ENCODE measurements around the gene PDE12. TPM values are rescaled to one million over a fixed set of nuclear protein-coding genes. Genes with fewer than 3 reads are reported as not detected.

Gene PDE12
- total and polyA plus RNA-seq, 2 of the 13 experiments (the other 11 are each of a cell fraction or from before 2014, with no cell fraction given): 9.0 to 17.8 TPM

DNA sequence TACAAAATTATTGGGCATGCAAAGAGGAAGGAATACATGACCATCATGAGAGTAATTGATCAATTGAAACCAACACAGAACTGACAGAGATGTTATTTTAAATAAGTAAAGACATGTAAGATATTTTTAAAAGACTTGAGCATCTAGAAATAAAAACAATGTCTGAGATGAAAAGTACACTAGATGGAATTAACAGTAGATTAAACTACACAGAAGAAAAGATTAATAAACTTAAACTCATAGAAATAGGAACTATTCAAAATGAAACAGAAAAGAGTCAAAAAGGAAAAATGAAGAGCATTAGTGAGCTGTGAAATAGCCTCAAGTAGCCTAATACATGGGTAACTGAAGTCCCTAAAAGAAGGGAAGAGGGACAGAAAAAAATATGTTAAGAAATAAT is 49.6 kb downstream of the PDE12 start:
- in situ Hi-C loops (cut with HindIII; ENCODE audit: extremely low pct_ligation_motif_present, low pct_unique_long_range_greater_than_20kb) (no loop called here), intact Hi-C loops (cut with micrococcal nuclease; ENCODE audit: unreplicated experiment) (no loop called here)
- Histone ChIP-seq H3K36me3 (replicated peaks in 1 of 2; ENCODE audit: control insufficient read depth in 1 of 2, insufficient read depth in 2 of 2, low read length in 2 of 2) (no peaks in the 10 kb centered on the region), H3K4me2 (ENCODE audit: low read depth, low read length) (no peak overlapping the region), H3K9me3 (ENCODE audit: low read length) (no peaks in the 10 kb centered on the region), H3K4me3 (replicated peaks in 1 of 3; ENCODE audit: insufficient read depth in 1 of 3, low read depth in 2 of 3, low read length in 3 of 3) (no peak overlapping the region), H2AFZ (ENCODE audit: low read length) (no peak overlapping the region), H4K20me1 (ENCODE audit: insufficient read depth, low read length) (no peaks in the 10 kb centered on the region), H3K4me1 (ENCODE audit: insufficient read depth, low read length) (peaks cover 12% of the 10 kb centered on the region), H3K79me2 (ENCODE audit: insufficient read depth, low read length) (no peaks in the 10 kb centered on the region), H3K27me3 (ENCODE audit: control insufficient read depth in 1 of 2, insufficient read depth in 2 of 2, low read length in 2 of 2) (no peaks in the 10 kb centered on the region), H3K27ac (ENCODE audit: extremely low read length, insufficient read depth, low read length) (no peak overlapping the region), H3K9ac (ENCODE audit: insufficient read depth, low read depth, low read length) (no peak overlapping the region)
- TF ChIP-seq, protein P1, sequence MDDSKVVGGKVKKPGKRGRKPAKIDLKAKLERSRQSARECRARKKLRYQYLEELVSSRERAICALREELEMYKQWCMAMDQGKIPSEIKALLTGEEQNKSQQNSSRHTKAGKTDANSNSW (CRISPR knock-in tag; IDR thresholded peaks at IDR 0.05; ENCODE audit: borderline replicate concordance): no peak
- TF ChIP-seq, protein P2, sequence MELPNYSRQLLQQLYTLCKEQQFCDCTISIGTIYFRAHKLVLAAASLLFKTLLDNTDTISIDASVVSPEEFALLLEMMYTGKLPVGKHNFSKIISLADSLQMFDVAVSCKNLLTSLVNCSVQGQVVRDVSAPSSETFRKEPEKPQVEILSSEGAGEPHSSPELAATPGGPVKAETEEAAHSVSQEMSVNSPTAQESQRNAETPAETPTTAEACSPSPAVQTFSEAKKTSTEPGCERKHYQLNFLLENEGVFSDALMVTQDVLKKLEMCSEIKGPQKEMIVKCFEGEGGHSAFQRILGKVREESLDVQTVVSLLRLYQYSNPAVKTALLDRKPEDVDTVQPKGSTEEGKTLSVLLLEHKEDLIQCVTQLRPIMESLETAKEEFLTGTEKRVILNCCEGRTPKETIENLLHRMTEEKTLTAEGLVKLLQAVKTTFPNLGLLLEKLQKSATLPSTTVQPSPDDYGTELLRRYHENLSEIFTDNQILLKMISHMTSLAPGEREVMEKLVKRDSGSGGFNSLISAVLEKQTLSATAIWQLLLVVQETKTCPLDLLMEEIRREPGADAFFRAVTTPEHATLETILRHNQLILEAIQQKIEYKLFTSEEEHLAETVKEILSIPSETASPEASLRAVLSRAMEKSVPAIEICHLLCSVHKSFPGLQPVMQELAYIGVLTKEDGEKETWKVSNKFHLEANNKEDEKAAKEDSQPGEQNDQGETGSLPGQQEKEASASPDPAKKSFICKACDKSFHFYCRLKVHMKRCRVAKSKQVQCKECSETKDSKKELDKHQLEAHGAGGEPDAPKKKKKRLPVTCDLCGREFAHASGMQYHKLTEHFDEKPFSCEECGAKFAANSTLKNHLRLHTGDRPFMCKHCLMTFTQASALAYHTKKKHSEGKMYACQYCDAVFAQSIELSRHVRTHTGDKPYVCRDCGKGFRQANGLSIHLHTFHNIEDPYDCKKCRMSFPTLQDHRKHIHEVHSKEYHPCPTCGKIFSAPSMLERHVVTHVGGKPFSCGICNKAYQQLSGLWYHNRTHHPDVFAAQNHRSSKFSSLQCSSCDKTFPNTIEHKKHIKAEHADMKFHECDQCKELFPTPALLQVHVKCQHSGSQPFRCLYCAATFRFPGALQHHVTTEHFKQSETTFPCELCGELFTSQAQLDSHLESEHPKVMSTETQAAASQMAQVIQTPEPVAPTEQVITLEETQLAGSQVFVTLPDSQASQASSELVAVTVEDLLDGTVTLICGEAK (IDR thresholded peaks at IDR 0.05): no peak
- TF ChIP-seq, protein P2 (CRISPR knock-in tag; IDR thresholded peaks at IDR 0.05): no peak
- TF ChIP-seq ZNF605 (CRISPR knock-in tag; IDR thresholded peaks at IDR 0.05) (no peak), ZSCAN9 (CRISPR knock-in tag; IDR thresholded peaks at IDR 0.05; ENCODE audit: borderline replicate concordance) (no peak), ATM (IDR thresholded peaks at IDR 0.05; ENCODE audit: borderline replicate concordance) (no peak), RXRB (CRISPR knock-in tag; IDR thresholded peaks at IDR 0.05; ENCODE audit: borderline replicate concordance) (no peak), KLF13 (CRISPR knock-in tag; IDR thresholded peaks at IDR 0.05) (no peak), ZNF569 (CRISPR knock-in tag; IDR thresholded peaks at IDR 0.05; ENCODE audit: borderline replicate concordance) (no peak)
- TF ChIP-seq, protein P3, sequence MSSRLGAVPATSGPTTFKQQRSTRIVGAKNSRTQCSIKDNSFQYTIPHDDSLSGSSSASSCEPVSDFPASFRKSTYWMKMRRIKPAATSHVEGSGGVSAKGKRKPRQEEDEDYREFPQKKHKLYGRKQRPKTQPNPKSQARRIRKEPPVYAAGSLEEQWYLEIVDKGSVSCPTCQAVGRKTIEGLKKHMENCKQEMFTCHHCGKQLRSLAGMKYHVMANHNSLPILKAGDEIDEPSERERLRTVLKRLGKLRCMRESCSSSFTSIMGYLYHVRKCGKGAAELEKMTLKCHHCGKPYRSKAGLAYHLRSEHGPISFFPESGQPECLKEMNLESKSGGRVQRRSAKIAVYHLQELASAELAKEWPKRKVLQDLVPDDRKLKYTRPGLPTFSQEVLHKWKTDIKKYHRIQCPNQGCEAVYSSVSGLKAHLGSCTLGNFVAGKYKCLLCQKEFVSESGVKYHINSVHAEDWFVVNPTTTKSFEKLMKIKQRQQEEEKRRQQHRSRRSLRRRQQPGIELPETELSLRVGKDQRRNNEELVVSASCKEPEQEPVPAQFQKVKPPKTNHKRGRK (CRISPR knock-in tag; IDR thresholded peaks at IDR 0.05): no peak
- TF ChIP-seq, protein P4, sequence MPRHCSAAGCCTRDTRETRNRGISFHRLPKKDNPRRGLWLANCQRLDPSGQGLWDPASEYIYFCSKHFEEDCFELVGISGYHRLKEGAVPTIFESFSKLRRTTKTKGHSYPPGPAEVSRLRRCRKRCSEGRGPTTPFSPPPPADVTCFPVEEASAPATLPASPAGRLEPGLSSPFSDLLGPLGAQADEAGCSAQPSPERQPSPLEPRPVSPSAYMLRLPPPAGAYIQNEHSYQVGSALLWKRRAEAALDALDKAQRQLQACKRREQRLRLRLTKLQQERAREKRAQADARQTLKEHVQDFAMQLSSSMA (CRISPR knock-in tag; IDR thresholded peaks at IDR 0.05): no peak
- DNase-seq (ENCODE audit: low spot score) (no peak), ATAC-seq (no peak), FAIRE-seq (no peak)
- ChIA-PET CTCF (ENCODE audit: low intra/inter-chr PET ratio, low total read pairs) (no interaction called here), POLR2A (no interaction called here)
- no TSS peak for BruUV-seq (replicated peaks)

Data from HepG2 (cell line).